WTC11 (cell line): ENCODE results near the gene SPOP.

ENCODE experiments used
- ATF1 ChIP-seq: sonication (generic); formaldehyde crosslinking; IDR thresholded peaks from 2 replicates; pipeline ENCODE4 v1.8.1; 2023; ENCODE audit warnings: mild to moderate bottlenecking, moderate library complexity, missing genetic modification reagents
- ATF3 ChIP-seq: sonication (generic); formaldehyde crosslinking; conservative IDR thresholded peaks from 2 replicates; pipeline ENCODE4 v1.8.1; 2022; ENCODE audit warnings: mild to moderate bottlenecking, missing genetic modification reagents
- CTCF ChIP-seq: fragments of 200-600 bp; IDR thresholded peaks from 2 replicates; pipeline ENCODE4 v1.8.0; 2022; ENCODE audit warnings: antibody characterized with exemption
- ESRRA ChIP-seq: sonication (generic); formaldehyde crosslinking; IDR thresholded peaks from 2 replicates; pipeline ENCODE4 v1.8.1; 2022; ENCODE audit warnings: mild to moderate bottlenecking, missing genetic modification reagents, borderline replicate concordance
- KAT7 ChIP-seq: sonication (generic); formaldehyde crosslinking; IDR thresholded peaks from 2 replicates; pipeline ENCODE4 v1.8.1; 2023; ENCODE audit warnings: missing genetic modification reagents, mild to moderate bottlenecking, borderline replicate concordance
- MAX ChIP-seq: sonication (generic); formaldehyde crosslinking; IDR thresholded peaks from 2 replicates; pipeline ENCODE4 v1.8.0; 2022; ENCODE audit warnings: mild to moderate bottlenecking, missing genetic modification reagents
- PREB ChIP-seq: sonication (generic); formaldehyde crosslinking; IDR thresholded peaks from 2 replicates; pipeline ENCODE4 v1.8.1; 2022; ENCODE audit warnings: mild to moderate bottlenecking, missing genetic modification reagents, moderate library complexity, borderline replicate concordance
- TP53 ChIP-seq: sonication (generic); formaldehyde crosslinking; IDR thresholded peaks from 2 replicates; pipeline ENCODE4 v1.8.1; 2023; ENCODE audit warnings: mild to moderate bottlenecking, missing genetic modification reagents
- ZNF232 ChIP-seq: sonication (generic); formaldehyde crosslinking; IDR thresholded peaks from 2 replicates; pipeline ENCODE4 v1.8.0; 2022; ENCODE audit warnings: mild to moderate bottlenecking, missing genetic modification reagents
- ZNF416 ChIP-seq: fragments of 250-450 bp; sonication (Bioruptor Pico); IDR thresholded peaks from 2 replicates; pipeline ENCODE4 v1.9.0; 2021; ENCODE audit warnings: mild to moderate bottlenecking, inconsistent platforms
- ZNF532 ChIP-seq: fragments of 250-450 bp; sonication (Bioruptor Pico); IDR thresholded peaks from 2 replicates; pipeline ENCODE4 v1.9.0; 2021; ENCODE audit warnings: mild to moderate bottlenecking, borderline replicate concordance

- TF ChIP-seq CTCF = no peak
- TF ChIP-seq PREB (CRISPR knock-in tag) = no peak
- TF ChIP-seq ATF3 (CRISPR knock-in tag) = no peak
- TF ChIP-seq ZNF532 (CRISPR knock-in tag) = no peak
- TF ChIP-seq ZNF416 (CRISPR knock-in tag) = no peak
- no peak for TF ChIP-seq ESRRA
- TF ChIP-seq TP53 = no peak
- no peak for TF ChIP-seq MAX (CRISPR knock-in tag)
- TF ChIP-seq ZNF232 (CRISPR knock-in tag) = no peak
- TF ChIP-seq ATF1 (CRISPR knock-in tag) = no peak
- no peak for TF ChIP-seq KAT7 (CRISPR knock-in tag)
Measured at GRCh38 chr17:49580981-49581647, 96.8 kb downstream of the SPOP start.
